Esophagus squamous epithelium (tissue), 5 donors: Measurements from ENCODE around the gene CNNM2. TPM values are rescaled to one million over a fixed set of nuclear protein-coding genes. Genes with fewer than 3 reads are reported as not detected.

Source experiments
- DNase-seq: peaks from one replicate; lab custom pipeline; 2025; lab: John Stamatoyannopoulos, UW
- H3K27ac ChIP-seq, 4 donors: fragments of 200-600 bp; sonication (generic); one replicate each; pipeline ENCODE4 v1.5.1; 2016 to 2019; ENCODE audit warnings: mild to moderate bottlenecking in 1 of 4
- H3K27me3 ChIP-seq, 4 donors: fragments of 200-600 bp; sonication (generic); 1 replicate in 3 of 4; 2 replicates in 1 of 4; pipeline versions ENCODE4 v1.5.1 to v1.6.0; 2017 to 2021; ENCODE audit warnings: antibody characterized with exemption in 1 of 4
- H3K36me3 ChIP-seq, 3 donors: fragments of 200-600 bp; sonication (generic); one replicate each; pipeline ENCODE4 v1.5.1; 2016 to 2019
- H3K4me1 ChIP-seq, 3 donors: fragments of 200-600 bp; sonication (generic); one replicate each; pipeline ENCODE4 v1.5.1; 2017 to 2019
- H3K4me3 ChIP-seq, 4 donors: fragments of 200-600 bp; sonication (generic); 1 replicate in 3 of 4; 2 replicates in 1 of 4; pipeline ENCODE4 v1.5.1; 2016 to 2019; ENCODE audit warnings: mild to moderate bottlenecking in 2 of 4, moderate library complexity in 1 of 4
- H3K9me3 ChIP-seq, 3 donors: fragments of 200-600 bp; sonication (generic); one replicate each; pipeline ENCODE4 v1.5.1; 2016 to 2019
- CTCF ChIP-seq, 6 experiments: fragments of 450-650 bp in 4 of 6; fragments of 200-600 bp in 2 of 6; sonication (generic) in 2 of 6; IDR thresholded peaks; one replicate each; pipeline ENCODE4 v1.5.1; 2016 to 2019; ENCODE audit warnings: antibody characterized with exemption in 6 of 6, mild to moderate bottlenecking in 4 of 6, moderate library complexity in 4 of 6
- POLR2A ChIP-seq, 4 donors: fragments of 450-650 bp; IDR thresholded peaks; one replicate each; pipeline ENCODE4 v1.6.1; 2017; ENCODE audit warnings: antibody characterized with exemption in 4 of 4, mild to moderate bottlenecking in 4 of 4, moderate library complexity in 3 of 4
- WGBS, 2 donors: methylation state at CpG; one replicate each; pipeline ENCODE4 v1.1.5; 2018; 5-methylcytosine and 5-hydroxymethylcytosine counted together
- intact Hi-C: fragments of 100-400 bp; cut with DNase I; formaldehyde crosslinking; loops from one replicate; pipeline ENCODE4 v1.15.0; 2022
- total RNA-seq, 4 donors: library from RNA; depleted of rRNA; stranded (reverse); fragments of >200 nt; gene quantifications; one replicate each; pipeline ENCODE4 v1.1.0, GENCODE V29; 2016
- donor health status: DM: yes; HTN: yes; CAD: no.

CNNM2 gene
- total RNA-seq, 4 donors from 2014 or later: 2.2 to 3.6 (median 2.6) TPM

DNA sequence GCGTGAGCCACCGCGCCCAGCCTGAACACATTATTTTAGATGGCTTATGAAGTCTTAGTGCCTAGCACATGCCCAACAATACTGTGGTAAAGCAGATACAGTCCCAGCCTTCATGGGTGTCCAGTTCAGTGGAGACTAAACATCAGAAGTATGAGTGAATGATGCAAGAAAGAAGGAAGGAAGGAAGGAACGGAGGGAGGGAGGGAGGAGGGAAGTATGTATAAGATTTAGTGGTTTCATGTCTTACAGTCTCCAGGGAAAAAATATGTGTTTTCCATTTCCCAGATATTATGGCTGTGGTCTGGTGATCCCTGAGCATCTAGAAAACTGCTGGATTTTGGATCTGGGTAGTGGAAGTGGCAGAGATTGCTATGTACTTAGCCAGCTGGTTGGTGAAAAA is 45.9 kb upstream of the CNNM2 start:
- no peak for DNase-seq
- H3K36me3 ChIP-seq: no peaks in the 10 kb centered on the region
- intact Hi-C loops: no loop called here
- 86 to 89% methylated on average over 4 of the region's 4 CpGs for whole genome bisulfite sequencing, 2 donors
- no peak overlapping the region for H3K4me3 ChIP-seq
- H3K4me1 ChIP-seq: peaks cover 0 to 19% (median 7%) of the 10 kb centered on the region in 3 donors
- no peak for TF ChIP-seq CTCF (IDR thresholded peaks at IDR 0.05)
- TF ChIP-seq POLR2A (IDR thresholded peaks at IDR 0.05): no peak
- no peaks in the 10 kb centered on the region for H3K9me3 ChIP-seq
- no peaks in the 10 kb centered on the region for H3K27me3 ChIP-seq
- no peak overlapping the region for H3K27ac ChIP-seq

DNA sequence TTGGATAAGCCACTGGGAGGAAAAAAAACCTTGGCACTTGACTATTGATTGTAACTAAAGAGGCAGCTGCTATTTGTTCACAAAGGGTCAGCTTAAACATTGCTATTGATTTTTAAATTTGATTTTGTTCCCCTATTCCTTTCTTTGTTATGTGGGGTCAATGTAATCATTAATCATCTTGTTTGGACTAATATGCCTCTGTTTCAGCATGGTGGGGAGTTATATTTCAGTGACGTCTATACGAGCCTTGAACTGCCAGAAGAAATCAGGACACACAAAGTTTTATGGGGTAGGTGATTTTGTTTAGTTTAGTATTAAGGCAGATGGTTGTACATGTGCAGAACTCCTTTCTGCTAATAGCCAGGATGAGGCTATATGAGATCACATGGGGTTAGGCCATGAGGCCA is 41.3 kb upstream of the CNNM2 start:
- Histone ChIP-seq H3K4me3 (no peak overlapping the region), H3K4me1 (no peaks in the 10 kb centered on the region), H3K27ac (no peak overlapping the region), H3K27me3 (no peaks in the 10 kb centered on the region), H3K36me3 (peaks cover 0 to 16% (median 0%) of the 10 kb centered on the region in 3 donors), H3K9me3 (no peaks in the 10 kb centered on the region)
- intact Hi-C loops: no loop called here
- WGBS, 2 donors: 80 to 87% methylated on average over 2 of the region's 2 CpGs
- no peak for DNase-seq
- TF ChIP-seq CTCF (IDR thresholded peaks at IDR 0.05): no peak
- TF ChIP-seq POLR2A (IDR thresholded peaks at IDR 0.05): no peak

GRCh38 chr10:102878629-102879028 is 39.5 kb upstream of the CNNM2 start:
- H3K36me3 ChIP-seq: peaks cover 0 to 16% (median 0%) of the 10 kb centered on the region in 3 donors
- DNase-seq: no peak
- no peak overlapping the region for H3K27ac ChIP-seq
- no peak for TF ChIP-seq CTCF (IDR thresholded peaks at IDR 0.05)
- no peak for TF ChIP-seq POLR2A (IDR thresholded peaks at IDR 0.05)
- H3K9me3 ChIP-seq: no peaks in the 10 kb centered on the region
- no peaks in the 10 kb centered on the region for H3K27me3 ChIP-seq
- 55 to 67% methylated on average over 4 of the region's 4 CpGs for WGBS, 2 donors
- H3K4me3 ChIP-seq: no peak overlapping the region
- intact Hi-C loops: no loop called here
- H3K4me1 ChIP-seq: no peaks in the 10 kb centered on the region

DNA sequence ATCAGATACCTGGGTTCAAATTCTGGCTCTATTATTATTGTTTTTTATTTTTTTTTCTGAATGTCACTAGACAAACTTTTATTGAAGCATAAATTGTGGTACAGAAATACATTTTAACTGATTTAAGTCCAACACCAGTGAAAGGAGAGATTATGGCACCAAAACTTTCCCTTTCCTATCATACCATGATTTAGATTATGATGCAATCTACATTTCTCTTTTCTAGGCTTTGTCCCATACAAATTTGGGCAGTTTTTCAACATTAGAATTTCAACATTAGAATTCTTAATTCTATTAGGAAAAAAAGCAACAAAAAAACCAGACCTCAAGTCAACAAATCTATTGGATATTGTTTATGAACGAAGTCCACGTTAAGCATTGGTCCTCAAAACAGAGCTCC is 37.8 kb upstream of the CNNM2 start:
- H3K4me3 ChIP-seq: no peak overlapping the region
- no peaks in the 10 kb centered on the region for H3K27me3 ChIP-seq
- H3K4me1 ChIP-seq: no peaks in the 10 kb centered on the region
- WGBS, 2 donors: 88 to 91% methylated on average over 2 of the region's 2 CpGs
- H3K36me3 ChIP-seq: peaks cover 0 to 16% (median 0%) of the 10 kb centered on the region in 3 donors
- no peak overlapping the region for H3K27ac ChIP-seq
- DNase-seq: no peak
- H3K9me3 ChIP-seq: no peaks in the 10 kb centered on the region
- no peak for TF ChIP-seq CTCF (IDR thresholded peaks at IDR 0.05)
- intact Hi-C loops: no loop called here

DNA sequence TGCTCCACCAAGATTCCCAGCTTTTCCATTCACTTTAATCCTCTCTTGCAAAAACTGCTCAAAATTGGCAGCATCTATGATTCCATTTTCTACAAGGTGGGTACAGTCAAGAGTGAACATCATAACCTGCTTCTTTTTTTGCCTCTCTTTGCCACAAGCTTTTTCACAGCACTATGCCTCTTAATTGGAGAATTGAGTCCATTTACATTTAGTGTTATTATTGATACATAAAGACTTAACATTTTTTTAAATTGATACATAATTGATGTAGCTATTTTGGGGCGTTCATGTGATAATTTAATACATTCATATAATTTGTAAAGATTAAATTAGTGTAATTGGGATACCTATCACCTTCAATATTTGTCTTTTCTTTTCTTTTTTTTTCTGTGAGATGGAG is 30.0 kb upstream of the CNNM2 start:
- no peak for TF ChIP-seq CTCF (IDR thresholded peaks at IDR 0.05)
- TF ChIP-seq POLR2A (IDR thresholded peaks at IDR 0.05): no peak
- DNase-seq: no peak
- Histone ChIP-seq H3K4me1 (no peaks in the 10 kb centered on the region), H3K36me3 (peaks cover 0 to 13% (median 0%) of the 10 kb centered on the region in 3 donors), H3K9me3 (no peaks in the 10 kb centered on the region), H3K27ac (no peak overlapping the region), H3K4me3 (no peak overlapping the region), H3K27me3 (no peaks in the 10 kb centered on the region)
- intact Hi-C loops: no loop called here
- WGBS, 2 donors: 91 to 100% methylated on average over 1 of the region's 1 CpG
